Activated CD4-positive, alpha-beta T cell treated with anti-CD3 and anti-CD28 coated beads for 36 hours (primary cell): ENCODE measurements around the gene MOCS3. TPM values are rescaled to one million over a fixed set of nuclear protein-coding genes. Genes with fewer than 3 reads are reported as not detected.
"Not testable (repeated sequence)": the region's sequence is repeated elsewhere in the genome, so short reads cannot be mapped to it uniquely, and the experiment has no call there.

Experiments used
- ATAC-seq: fragments of 200-7000 bp; cut with Tn5 transposase; one replicate; pipeline ENCODE4 v1.10.0; 2021; ENCODE audit warnings: mild to moderate bottlenecking, moderate library complexity
- CTCF ChIA-PET: fragments of 350-600 bp; sonication (Branson Sonifier 250); formaldehyde crosslinking; loops from one replicate; lab custom pipeline; 2021; ENCODE audit warnings: antibody characterized with exemption; lab: Charles Lee
- POLR2A ChIA-PET: fragments of 350-600 bp; sonication (Branson Sonifier 250); formaldehyde crosslinking; loops from one replicate; lab custom pipeline; 2021; ENCODE audit warnings: antibody characterized with exemption, inconsistent platforms; lab: Charles Lee
- DNase-seq: peaks from one replicate; pipeline ENCODE4 v3.0.0-alpha.2; 2020
- H3K27ac Mint-ChIP-seq: one replicate; pipeline ENCODE4 v1.8.0; 2021; ENCODE audit warnings: mixed read lengths
- H3K27me3 Mint-ChIP-seq: one replicate; pipeline ENCODE4 v1.8.0; 2021; ENCODE audit warnings: mixed read lengths
- H3K36me3 Mint-ChIP-seq: one replicate; pipeline ENCODE4 v1.8.0; 2021; ENCODE audit warnings: low read depth, mixed read lengths
- H3K4me1 Mint-ChIP-seq: one replicate; pipeline ENCODE4 v1.8.0; 2021; ENCODE audit warnings: mixed read lengths
- H3K4me3 Mint-ChIP-seq: one replicate; pipeline ENCODE4 v1.8.0; 2021; ENCODE audit warnings: mild to moderate bottlenecking, moderate library complexity, mixed read lengths
- H3K9me3 Mint-ChIP-seq: one replicate; pipeline ENCODE4 v1.8.0; 2021; ENCODE audit warnings: low read depth, mixed read lengths
- intact Hi-C, 2 experiments: fragments of 100-400 bp; cut with DNase I in 1 of 2; cut with micrococcal nuclease in 1 of 2; formaldehyde crosslinking; loops; one replicate each; pipeline versions ENCODE4 v1.14.2 to v1.15.1; 2022 to 2024; cut with DNase I, micrococcal nuclease
- total RNA-seq, 2 experiments: library from RNA; stranded (reverse); gene quantifications; one replicate each; pipeline ENCODE4 v1.2.3, GENCODE V29; 2021

MOCS3 gene
- total RNA-seq, 2 experiments from 2014 or later, result 3.1 to 3.8 TPM

- DNase-seq (peak; percentile 92), ATAC-seq (peak; percentile 88)
- H3K27me3 Mint-ChIP-seq, result no peaks in the 10 kb centered on the region
- intact Hi-C loops, result loop anchor here (1.0 kb wide), 7 partner anchors 22 to 227 kb away; partner anchors contain the start of genes ADNP (in 2 of the 2), BCAS4 (in 1 of the 2) and PARD6B (in 1 of the 2)
- peaks cover 52% of the 10 kb centered on the region for H3K4me1 Mint-ChIP-seq
- peak within 1 kb of the TSS; percentile 99 for H3K4me3 Mint-ChIP-seq
- H3K27ac Mint-ChIP-seq, result peak within 1 kb of the TSS; percentile 99
- CTCF ChIA-PET, result interaction anchor here (0.6 to 3.2 kb wide), 13 partner anchors 11 to 1388 kb away, joined by 3 to 29 read pairs (median 4); partner anchors contain the start of genes ADNP and BCAS4
- peaks cover 39% of the 10 kb centered on the region for H3K36me3 Mint-ChIP-seq
- POLR2A ChIA-PET, result interaction anchor here (0.7 to 2.3 kb wide), 11 partner anchors 10 to 298 kb away, joined by 3 to 44 read pairs (median 3); partner anchors contain the start of genes ADNP and BCAS4
- no peaks in the 10 kb centered on the region for H3K9me3 Mint-ChIP-seq
Measured at GRCh38 chr20:50957798-50958614, 612 bp upstream of the MOCS3 start, which contains the start of gene DPM1. Gene DPM1, minus strand, starts transcription at chr20:50958532. Its CDS starts 9 bp downstream, at chr20:50958523.

DNA sequence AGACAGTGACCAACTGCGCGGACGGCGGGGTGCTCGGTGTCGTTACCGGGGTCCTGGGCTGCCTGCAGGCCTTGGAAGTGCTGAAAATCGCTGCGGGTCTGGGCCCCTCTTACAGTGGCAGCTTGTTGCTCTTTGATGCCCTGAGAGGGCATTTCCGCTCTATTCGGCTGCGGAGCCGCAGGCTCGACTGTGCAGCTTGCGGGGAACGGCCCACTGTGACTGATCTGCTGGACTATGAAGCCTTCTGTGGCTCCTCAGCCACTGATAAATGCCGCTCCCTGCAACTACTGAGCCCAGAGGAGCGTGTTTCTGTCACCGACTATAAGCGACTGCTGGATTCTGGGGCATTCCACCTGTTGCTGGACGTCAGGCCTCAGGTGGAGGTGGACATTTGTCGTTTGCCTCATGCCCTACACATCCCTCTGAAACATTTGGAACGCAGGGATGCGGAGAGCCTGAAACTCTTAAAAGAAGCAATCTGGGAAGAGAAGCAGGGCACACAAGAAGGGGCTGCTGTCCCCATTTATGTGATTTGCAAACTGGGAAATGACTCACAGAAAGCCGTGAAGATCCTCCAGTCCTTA is 1.0 kb downstream of the MOCS3 start:
- DNase-seq, result no peak
- Mint-ChIP-seq H3K27me3 (no peaks in the 10 kb centered on the region), H3K9me3 (no peaks in the 10 kb centered on the region), H3K27ac (peak overlapping the region; percentile 99), H3K4me3 (peak overlapping the region; percentile 99), H3K4me1 (peaks cover 42% of the 10 kb centered on the region), H3K36me3 (peaks cover 27% of the 10 kb centered on the region)
- intact Hi-C loops, result no loop called here
- no peak for ATAC-seq
- POLR2A ChIA-PET, result no interaction called here
- CTCF ChIA-PET, result interaction anchor here (1.2 to 3.2 kb wide), 2 partner anchors 30 to 164 kb away, joined by 5 to 17 read pairs; partner anchors contain the start of gene BCAS4

DNA sequence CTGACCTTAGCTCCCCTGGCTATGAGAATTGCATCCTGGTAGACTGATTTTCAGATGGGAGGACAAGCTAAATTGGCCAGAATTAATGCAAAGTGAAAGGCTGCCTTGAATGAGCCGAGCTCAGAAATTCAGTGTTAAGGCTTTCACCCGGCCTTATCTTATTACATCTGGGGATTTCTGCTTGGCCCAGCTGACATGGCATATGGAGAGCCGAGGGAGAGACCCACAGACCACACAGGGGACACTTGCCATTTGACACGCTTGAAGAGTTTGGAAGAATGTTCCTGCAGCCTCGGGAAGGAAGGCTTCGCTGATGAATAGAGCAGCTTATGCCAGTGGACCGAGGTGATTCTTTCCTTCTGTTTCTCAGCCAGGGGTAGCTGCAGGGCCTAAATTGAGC is 9.0 kb downstream of the MOCS3 start:
- CTCF ChIA-PET, result no interaction called here
- no peaks in the 10 kb centered on the region for H3K9me3 Mint-ChIP-seq
- POLR2A ChIA-PET, result no interaction called here

GRCh38 chr20:50968289-50968688 is 9.7 kb downstream of the MOCS3 start:
- ChIA-PET POLR2A (no interaction called here), CTCF (interaction anchor here (0.7 to 1.5 kb wide), 4 partner anchors 10 to 72 kb away, joined by 3 to 10 read pairs (median 4); no protein-coding TSS in a partner anchor)
- H3K27me3 Mint-ChIP-seq, result no peaks in the 10 kb centered on the region
- H3K27ac Mint-ChIP-seq, result no peak overlapping the region
- H3K36me3 Mint-ChIP-seq, result no peaks in the 10 kb centered on the region
- DNase-seq (no peak), ATAC-seq (no peak)
- no peak overlapping the region for H3K4me3 Mint-ChIP-seq
- no peaks in the 10 kb centered on the region for H3K4me1 Mint-ChIP-seq
- no peaks in the 10 kb centered on the region for H3K9me3 Mint-ChIP-seq
- intact Hi-C loops, result no loop called here

More for the DNA sequence above, 9.0 kb downstream of the MOCS3 start:
- Mint-ChIP-seq H3K27ac (no peak overlapping the region), H3K4me3 (no peak overlapping the region), H3K27me3 (no peaks in the 10 kb centered on the region), H3K4me1 (no peaks in the 10 kb centered on the region), H3K36me3 (peaks cover 2% of the 10 kb centered on the region)
- DNase-seq (no peak), ATAC-seq (no peak)
- intact Hi-C loops, result no loop called here

DNA sequence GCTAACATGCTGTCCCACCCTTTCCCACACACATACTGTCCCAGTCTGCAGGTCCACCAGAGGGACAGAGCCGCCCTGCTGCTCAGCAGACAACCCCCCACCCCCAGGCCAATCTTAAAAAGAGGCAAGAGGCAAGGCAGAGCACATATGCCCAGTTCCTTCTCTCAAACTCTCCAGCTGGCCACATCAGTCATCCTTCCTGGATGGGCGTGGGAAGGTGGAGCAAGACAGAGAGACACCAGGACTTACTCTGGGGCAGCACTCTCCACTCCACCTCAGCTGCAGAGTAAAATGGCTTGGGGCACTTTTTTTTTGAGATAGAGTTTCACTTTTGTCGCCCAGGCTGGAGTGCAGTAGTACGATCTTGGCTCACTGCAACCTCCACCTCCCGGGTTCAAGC is 10.8 kb downstream of the MOCS3 start:
- H3K36me3 Mint-ChIP-seq, result no peaks in the 10 kb centered on the region
- H3K9me3 Mint-ChIP-seq, result no peaks in the 10 kb centered on the region
- no peaks in the 10 kb centered on the region for H3K27me3 Mint-ChIP-seq
- H3K27ac Mint-ChIP-seq, result no peak overlapping the region
- H3K4me1 Mint-ChIP-seq, result no peaks in the 10 kb centered on the region
- intact Hi-C loops, result no loop called here
- ATAC-seq (no peak), DNase-seq (no peak)
- H3K4me3 Mint-ChIP-seq, result no peak overlapping the region
- CTCF ChIA-PET, result interaction anchor here (1.0 to 1.5 kb wide), 3 partner anchors 12 to 73 kb away, joined by 3 to 10 read pairs (median 5); no protein-coding TSS in a partner anchor
- POLR2A ChIA-PET, result no interaction called here

- Mint-ChIP-seq H3K4me1 (no peaks in the 10 kb centered on the region), H3K4me3 (no peak overlapping the region), H3K27ac (no peak overlapping the region), H3K36me3 (no peaks in the 10 kb centered on the region), H3K9me3 (no peaks in the 10 kb centered on the region), H3K27me3 (peaks cover 1% of the 10 kb centered on the region)
- no peak for ATAC-seq
- CTCF ChIA-PET, result no interaction called here
- DNase-seq, result no peak
- intact Hi-C loops, result no loop called here
- POLR2A ChIA-PET, result no interaction called here
Measured at GRCh38 chr20:50969912-50970311, 11.3 kb downstream of the MOCS3 start.

DNA sequence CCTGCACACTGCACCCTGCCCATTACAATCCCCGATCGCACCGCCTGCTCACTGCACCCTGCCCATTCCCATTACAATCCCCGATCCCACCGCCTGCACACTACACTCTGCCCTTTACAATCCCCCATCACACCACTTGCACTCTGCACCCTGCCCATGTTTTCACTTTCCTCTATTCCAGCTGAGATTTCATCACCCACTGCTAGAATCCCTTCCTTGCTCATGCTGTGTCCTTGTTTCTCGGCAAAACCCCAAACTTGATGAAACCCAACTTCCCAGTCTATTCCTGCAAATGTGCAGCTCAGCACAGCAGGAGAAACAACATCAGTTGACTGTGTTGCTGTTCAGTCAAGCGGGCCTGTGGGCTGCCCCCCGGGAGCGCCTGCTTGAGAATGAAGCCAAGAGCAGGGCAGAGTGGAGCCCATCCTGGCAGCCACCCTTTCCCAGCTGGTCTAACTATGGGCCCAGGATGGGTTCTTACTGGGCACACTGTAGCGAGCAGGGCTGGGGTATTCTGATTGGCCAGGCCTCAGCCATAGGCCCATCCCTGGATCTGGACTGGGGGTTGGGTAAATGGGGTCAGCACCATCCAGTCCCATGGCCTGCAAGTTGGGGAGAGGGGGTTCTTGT is 17.2 kb downstream of the MOCS3 start:
- H3K4me1 Mint-ChIP-seq, result peaks cover 15% of the 10 kb centered on the region
- ATAC-seq, result no peak
- no peaks in the 10 kb centered on the region for H3K36me3 Mint-ChIP-seq
- H3K4me3 Mint-ChIP-seq, result no peak overlapping the region
- POLR2A ChIA-PET, result no interaction called here
- no peak overlapping the region for H3K27ac Mint-ChIP-seq
- no peak for DNase-seq
- intact Hi-C loops, result no loop called here
- CTCF ChIA-PET, result interaction anchor here (1.4 kb wide), 1 partner anchor 12 kb away, joined by 4 read pairs; no protein-coding TSS in a partner anchor
- H3K9me3 Mint-ChIP-seq, result no peaks in the 10 kb centered on the region
- H3K27me3 Mint-ChIP-seq, result peaks cover 14% of the 10 kb centered on the region

DNA sequence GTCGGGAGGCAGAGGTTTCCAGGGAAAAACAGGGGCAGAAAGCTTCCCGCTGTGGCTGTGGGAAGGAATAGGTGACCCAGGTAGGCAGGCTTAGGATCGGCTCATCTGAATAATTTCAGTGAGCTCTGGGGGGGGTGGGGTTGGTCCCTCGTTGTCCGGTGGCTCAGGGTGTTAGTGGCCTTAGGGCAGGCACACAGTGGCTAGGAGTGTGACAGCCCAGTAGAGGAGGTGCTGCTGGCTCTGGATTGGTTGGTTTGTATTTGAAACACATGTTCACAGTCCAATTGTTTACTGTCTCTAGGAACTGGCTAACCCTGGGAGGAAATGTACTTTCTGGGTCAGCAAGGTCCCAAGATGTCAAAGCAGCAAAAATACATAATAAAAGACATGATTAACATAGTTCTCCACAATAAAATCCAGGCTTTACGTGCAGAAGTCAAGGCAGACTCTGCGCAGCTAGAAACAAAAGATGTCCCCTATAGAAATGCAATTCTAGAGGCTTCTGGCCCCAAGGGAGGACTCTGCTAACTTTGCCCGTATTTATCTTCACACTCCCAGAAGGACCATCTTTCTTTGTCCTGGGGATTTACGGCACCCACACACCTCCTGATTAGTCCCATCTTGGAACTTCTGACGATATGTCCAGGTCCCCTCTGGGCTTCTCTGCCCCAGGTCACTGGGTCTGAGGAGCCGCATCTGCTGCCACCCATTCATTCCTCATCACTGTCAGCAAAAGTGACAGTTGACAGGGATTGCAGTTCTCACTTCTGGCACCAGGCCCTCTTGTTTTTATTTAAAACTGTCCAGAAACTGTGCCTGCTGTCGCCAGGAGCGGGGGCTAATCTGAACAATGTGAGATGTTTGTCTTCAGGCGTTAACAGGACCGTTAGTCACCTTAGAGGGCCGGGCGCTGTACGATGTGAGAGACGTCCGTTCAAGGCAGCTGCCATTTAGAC is 18.7 kb downstream of the MOCS3 start:
- DNase-seq, result no peak
- H3K36me3 Mint-ChIP-seq, result no peaks in the 10 kb centered on the region
- H3K4me1 Mint-ChIP-seq, result peaks cover 20% of the 10 kb centered on the region
- ATAC-seq, result no peak
- H3K27me3 Mint-ChIP-seq, result peaks cover 19% of the 10 kb centered on the region
- intact Hi-C loops, result no loop called here
- POLR2A ChIA-PET, result no interaction called here
- H3K4me3 Mint-ChIP-seq, result no peak overlapping the region
- no peaks in the 10 kb centered on the region for H3K9me3 Mint-ChIP-seq
- no peak overlapping the region for H3K27ac Mint-ChIP-seq
- CTCF ChIA-PET, result interaction anchor here (0.6 kb wide), 1 partner anchor 336 kb away, joined by 3 read pairs; no protein-coding TSS in a partner anchor

GRCh38 chr20:50978533-50978932 is 19.9 kb downstream of the MOCS3 start:
- DNase-seq, H3K9me3 Mint-ChIP-seq, H3K36me3 Mint-ChIP-seq, POLR2A ChIA-PET, H3K4me3 Mint-ChIP-seq, H3K27ac Mint-ChIP-seq, ATAC-seq, intact Hi-C loops: not testable (repeated sequence)
- peaks cover 20% of the 10 kb centered on the region for H3K4me1 Mint-ChIP-seq
- H3K27me3 Mint-ChIP-seq, result peaks cover 26% of the 10 kb centered on the region
- CTCF ChIA-PET, result interaction anchor here (0.9 kb wide), 2 partner anchors 10 to 184 kb away, joined by 3 read pairs; partner anchors contain the start of gene BCAS4

DNA sequence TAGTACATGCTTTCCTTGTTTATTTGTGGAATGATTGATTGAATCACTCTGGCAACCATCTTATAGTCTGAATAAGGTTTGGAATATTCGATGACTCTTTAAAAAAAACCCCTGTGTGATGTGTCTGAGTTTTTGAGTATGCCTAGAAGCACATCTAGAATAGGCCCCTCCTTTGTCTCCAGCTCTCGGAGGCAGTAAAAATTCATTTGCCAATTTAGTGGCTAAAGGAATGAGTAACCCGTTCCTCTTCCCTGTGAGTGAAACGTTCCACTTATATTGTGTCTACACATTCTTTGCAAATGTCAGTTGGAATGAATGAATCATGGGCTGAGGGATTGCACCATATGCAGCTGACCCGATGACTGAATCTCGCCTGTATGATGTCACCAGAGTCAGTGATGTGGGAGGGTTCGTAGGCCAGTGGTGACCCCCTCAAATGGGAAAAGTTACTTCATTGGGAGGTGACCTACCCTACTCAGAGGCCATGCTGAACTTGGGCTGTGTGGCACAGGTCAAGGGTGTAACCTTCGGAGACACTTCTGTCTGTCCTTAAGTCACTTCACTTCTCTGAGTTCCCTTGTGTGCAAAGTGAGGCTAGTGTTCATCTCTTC is 21.6 kb downstream of the MOCS3 start:
- Mint-ChIP-seq H3K9me3 (no peaks in the 10 kb centered on the region), H3K36me3 (no peaks in the 10 kb centered on the region), H3K4me1 (peaks cover 20% of the 10 kb centered on the region), H3K27me3 (peaks cover 26% of the 10 kb centered on the region), H3K4me3 (no peak overlapping the region), H3K27ac (peak overlapping the region; percentile 90)
- DNase-seq (peak; percentile 76), ATAC-seq (peak; percentile 91)
- intact Hi-C loops, result loop anchor here in 1 of 2 experiments (1.0 kb wide), 3 partner anchors 22 to 520 kb away; partner anchors contain the start of genes DPM1 and MOCS3
- ChIA-PET CTCF (interaction anchor here (0.9 to 4.6 kb wide), 9 partner anchors 10 to 345 kb away, joined by 4 to 32 read pairs (median 8); partner anchors contain the start of gene DPM1), POLR2A (interaction anchor here (0.7 to 1.0 kb wide), 2 partner anchors 22 to 190 kb away, joined by 3 to 8 read pairs; partner anchors contain the start of genes DPM1 and MOCS3)
